Ovary (tissue), 3 donors: ENCODE measurements around the gene MAML2.

Experiments
- EP300 ChIP-seq: sonication (generic); formaldehyde crosslinking; IDR thresholded peaks from one replicate; pipeline ENCODE4 v1.6.1; 2017; ENCODE audit warnings: antibody characterized with exemption
- POLR2A ChIP-seq: fragments of 450-650 bp; IDR thresholded peaks from one replicate; pipeline ENCODE4 v1.6.1; 2017; ENCODE audit warnings: antibody characterized with exemption, mild to moderate bottlenecking, moderate library complexity
- TF ChIP-seq, protein P1 (sequence below), 3 donors: fragments of 450-650 bp in 2 of 3; fragments of 200-600 bp in 1 of 3; IDR thresholded peaks; one replicate each; pipeline versions ENCODE4 v1.5.1 to v1.8.0; 2016 to 2022; ENCODE audit warnings: antibody characterized with exemption in 3 of 3, mild to moderate bottlenecking in 1 of 3
- donor health status: DM: no; HTN: no; CAD: no.

DNA sequence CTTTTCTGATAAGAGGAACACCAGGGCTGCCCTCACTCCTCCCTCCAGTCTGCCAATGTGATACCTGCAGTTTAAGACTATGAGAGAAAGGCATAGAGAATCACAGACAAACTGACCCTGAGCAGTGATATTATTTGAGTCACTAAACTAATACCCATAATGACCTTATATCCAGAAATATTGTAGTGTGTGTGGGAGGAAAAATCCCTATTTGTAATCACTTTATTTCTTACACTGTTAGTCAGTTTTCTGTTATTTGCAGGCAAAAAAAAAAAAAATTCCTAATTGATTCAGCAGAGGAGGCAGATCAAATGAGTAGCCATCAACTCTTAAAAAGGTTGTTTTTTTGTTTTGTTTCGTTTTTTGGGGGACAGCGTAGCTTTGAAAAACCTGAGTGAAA is 82.5 kb downstream of the MAML2 start:
- TF ChIP-seq, protein P1, sequence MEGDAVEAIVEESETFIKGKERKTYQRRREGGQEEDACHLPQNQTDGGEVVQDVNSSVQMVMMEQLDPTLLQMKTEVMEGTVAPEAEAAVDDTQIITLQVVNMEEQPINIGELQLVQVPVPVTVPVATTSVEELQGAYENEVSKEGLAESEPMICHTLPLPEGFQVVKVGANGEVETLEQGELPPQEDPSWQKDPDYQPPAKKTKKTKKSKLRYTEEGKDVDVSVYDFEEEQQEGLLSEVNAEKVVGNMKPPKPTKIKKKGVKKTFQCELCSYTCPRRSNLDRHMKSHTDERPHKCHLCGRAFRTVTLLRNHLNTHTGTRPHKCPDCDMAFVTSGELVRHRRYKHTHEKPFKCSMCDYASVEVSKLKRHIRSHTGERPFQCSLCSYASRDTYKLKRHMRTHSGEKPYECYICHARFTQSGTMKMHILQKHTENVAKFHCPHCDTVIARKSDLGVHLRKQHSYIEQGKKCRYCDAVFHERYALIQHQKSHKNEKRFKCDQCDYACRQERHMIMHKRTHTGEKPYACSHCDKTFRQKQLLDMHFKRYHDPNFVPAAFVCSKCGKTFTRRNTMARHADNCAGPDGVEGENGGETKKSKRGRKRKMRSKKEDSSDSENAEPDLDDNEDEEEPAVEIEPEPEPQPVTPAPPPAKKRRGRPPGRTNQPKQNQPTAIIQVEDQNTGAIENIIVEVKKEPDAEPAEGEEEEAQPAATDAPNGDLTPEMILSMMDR (IDR thresholded peaks at IDR 0.05), result no peak
- TF ChIP-seq POLR2A, result no peak
- no peak for TF ChIP-seq EP300
